SK-N-DZ (cell line): ENCODE data around the gene OCA2.

Experiments
- DNase-seq: peaks from one replicate; pipeline ENCODE4 v3.0.0-alpha.2; 2015; ENCODE audit warnings: low spot score

The OCA2 gene

DNA sequence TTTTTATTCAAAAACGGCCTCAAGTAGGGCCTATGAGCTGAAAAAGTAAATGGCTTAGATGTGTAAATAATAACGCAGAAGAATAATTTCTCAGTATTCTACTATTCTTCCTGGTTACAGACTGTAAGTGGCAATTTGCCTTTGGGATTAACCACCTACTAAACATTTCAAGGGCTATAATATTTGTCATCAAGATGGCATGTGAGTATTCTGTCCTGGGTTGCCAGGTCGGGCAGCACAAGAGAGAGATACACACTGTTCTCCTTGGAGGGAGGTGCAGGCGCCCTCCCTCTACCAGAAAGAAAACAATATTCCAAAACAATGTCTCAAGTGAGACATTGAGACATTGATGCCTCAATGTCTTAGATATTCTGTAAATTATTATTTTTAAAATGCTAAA lies 278.4 kb downstream of the OCA2 start:
- no peak for DNase-seq

DNA sequence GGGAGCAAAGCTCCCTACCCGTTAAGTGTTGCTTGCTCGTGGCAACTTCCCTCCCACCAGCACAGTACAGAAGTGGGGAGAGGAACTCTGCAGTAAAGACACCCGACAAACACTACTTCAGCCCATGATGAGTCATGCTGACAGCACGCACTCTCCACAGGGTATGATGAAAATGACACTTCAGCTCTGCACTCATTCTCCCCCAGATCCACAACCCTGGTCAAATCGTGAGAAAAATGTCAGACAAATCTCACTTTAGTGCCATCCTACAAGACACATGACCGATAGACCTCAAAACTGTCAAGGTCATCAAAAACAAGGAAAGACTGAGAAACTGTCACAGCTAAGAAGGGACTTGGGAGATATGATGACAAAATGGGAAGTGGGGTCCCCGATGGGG lies 278.9 kb downstream of the OCA2 start:
- DNase-seq, result no peak

DNA sequence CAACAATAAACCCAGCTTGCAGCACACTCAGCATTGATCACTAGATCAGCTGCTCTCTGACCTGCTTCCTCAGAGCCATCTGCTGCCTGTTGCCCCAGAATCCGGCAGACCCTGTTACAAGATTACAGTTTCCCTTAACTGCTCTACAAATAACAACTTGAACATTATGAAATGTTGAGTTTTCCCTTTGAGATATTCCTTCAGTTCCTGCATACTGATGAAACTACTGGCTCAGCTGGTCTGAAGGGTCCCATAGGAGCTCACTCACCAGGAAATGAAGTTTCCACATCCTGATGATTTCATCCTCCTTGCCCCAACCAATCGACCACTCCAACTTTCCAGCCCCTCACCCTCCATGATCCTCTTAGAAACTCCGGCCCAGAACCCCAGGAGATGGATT lies 281.9 kb downstream of the OCA2 start:
- DNase-seq, result no peak

DNA sequence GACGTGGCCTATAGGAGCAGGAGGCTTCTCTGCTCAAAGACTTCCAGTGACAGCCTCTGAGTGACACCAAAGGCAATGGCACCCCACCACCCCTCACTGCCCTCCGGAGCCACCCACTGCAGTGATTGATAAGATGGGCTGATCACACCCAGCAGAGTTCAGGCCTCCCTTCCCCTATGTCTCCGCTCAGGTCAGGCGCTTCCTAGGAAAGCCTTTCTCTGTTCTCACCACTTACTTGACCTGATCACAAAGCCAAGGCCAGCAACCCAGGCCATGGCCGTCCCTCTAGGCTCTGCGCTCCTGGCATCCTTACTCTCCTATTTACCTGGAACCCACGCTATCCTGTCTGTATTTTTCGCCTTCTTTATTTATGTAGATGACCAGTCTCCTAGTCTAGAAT lies 282.3 kb downstream of the OCA2 start:
- no peak for DNase-seq

DNA sequence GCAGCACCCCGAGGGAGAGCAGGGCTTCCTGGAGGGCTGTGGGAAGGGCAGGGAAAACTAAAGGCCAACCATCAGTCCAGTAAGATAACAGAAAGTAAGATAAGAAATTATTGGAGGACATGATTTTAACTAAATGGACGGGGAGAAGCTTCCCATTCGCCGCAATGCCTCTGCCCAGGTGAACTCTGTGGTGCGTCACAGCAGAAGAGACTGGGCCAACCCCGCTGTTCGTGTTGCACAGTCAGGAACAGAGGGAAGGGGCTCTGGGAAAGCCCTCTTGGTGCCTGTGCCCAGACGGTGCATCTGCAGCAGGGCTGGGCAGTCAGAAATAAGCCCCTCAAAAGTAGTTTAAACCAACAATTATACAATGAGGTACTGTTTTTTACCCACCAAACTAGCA lies 284.1 kb downstream of the OCA2 start:
- no peak for DNase-seq

DNA sequence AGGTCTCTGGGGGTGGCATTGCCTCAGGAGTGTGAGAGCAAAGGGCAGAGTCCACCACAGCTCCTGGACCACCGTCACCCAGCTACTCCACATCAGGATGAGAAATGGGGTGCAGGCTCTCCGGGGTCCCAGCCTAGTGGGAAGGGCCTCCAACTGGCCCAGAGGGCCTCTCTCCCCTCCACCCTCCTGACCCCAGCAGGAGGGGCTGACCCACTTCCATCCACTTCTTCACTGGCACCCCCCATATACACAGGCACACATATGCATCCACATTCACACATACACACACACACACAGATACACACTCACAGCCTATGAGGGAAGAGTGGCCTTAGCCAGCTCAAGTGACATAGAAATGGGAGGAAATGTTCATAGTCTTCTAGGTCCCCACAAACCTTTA lies 286.0 kb downstream of the OCA2 start:
- DNase-seq, result no peak

DNA sequence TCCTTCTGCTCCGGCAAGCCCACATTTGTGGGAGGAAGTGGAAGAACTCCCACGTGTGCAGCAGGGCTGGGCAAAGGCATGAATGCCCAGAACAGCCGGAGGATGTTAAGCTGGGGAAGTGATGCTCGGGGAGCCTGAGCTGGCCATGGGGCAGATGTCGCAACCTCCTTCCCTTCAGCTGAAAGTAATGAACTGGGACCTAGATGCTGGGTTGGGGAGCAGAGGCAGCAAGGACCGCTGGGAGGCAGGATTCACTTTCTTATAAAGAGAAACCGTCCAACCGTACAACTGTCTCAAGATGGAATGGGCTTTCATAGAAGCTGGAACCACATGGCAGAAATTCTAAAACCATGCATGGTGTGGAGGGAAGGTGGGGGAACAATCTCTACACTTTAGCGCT lies 290.9 kb downstream of the OCA2 start:
- no peak for DNase-seq

DNA sequence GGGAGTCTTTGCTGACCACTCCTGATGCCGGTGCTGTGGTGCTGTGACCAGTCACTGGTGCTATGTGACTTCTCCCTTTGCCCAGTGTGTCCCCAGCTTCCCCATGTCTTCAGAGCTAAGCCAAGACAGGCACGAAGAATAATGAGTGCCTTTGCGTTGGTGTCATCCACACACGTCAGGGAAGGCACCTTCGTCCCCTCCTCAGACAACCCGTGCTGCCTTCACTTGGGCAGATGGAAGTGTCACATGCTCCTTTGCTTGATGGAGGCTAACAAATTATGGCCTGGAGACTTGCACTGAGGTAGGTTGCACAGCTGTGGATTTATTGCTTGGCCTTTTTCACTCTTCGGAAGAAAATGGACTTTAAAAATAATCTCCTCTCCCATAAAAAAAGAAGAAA lies 291.8 kb downstream of the OCA2 start:
- DNase-seq, result no peak

DNA sequence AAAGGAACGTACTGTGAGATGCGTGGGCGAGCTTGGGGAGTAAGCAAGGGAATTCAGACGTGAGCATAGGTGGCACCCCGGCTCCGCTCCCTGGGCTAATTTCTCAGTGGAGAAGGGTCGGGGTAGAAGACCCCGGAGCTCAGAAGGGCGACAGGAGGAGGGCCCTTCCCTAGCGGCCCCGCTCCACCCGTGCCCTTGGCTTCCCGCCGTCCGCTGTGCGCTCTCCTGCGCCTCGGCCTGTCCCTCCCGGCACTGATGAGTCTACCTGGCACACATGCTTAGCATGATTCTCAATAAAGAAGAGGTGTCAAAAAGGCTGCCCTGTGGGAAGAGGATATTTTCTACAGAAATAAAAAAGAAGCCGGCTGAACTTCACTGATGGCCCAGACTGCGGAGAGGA lies 292.7 kb downstream of the OCA2 start:
- no peak for DNase-seq

DNA sequence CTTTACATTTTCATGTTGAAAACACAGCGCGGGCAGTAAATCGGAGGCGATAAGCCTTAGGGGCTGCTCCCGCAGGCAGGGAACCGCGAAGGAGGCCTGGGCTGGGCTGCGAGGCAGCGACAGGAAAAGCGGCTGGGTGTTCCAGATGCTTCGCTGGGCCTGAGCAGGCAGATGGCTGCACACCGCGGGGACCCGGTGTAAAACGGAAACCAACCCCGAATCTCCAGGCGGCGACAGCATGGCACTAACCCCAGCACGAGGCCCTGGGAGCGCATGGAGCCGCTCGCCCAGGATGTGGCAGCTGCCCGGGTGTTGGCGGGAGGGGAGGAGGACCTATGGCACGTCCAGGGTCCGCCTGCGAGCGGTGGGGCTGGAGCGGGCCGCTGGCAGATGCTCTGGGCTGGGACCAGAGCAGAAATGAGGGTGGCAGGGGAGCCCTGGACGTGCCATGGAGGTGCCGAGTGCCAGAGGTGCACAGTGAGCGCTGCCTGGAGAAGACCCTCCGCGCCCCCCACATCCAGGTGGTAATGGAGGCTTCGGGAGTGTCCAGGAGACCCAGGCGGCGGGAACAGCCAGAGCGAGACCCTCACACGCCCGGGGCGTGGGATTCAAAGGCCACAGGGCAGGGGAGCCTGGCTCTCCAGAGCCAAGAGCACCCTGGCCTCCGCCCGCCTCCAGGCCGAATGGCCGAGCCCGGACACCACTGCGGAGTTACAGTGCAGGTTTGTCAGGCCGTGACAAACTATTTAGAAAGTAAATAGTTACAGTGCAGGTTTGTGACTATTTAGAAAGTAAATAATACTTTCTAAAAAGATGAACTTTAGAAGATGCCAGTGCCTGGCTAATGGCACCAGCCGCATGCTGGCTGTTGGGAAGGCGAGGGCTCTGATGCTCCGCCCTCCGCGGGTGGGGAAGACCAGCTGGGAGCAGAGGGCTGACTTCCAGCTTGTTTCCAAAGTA lies 293.6 kb downstream of the OCA2 start:
- DNase-seq, result no peak

DNA sequence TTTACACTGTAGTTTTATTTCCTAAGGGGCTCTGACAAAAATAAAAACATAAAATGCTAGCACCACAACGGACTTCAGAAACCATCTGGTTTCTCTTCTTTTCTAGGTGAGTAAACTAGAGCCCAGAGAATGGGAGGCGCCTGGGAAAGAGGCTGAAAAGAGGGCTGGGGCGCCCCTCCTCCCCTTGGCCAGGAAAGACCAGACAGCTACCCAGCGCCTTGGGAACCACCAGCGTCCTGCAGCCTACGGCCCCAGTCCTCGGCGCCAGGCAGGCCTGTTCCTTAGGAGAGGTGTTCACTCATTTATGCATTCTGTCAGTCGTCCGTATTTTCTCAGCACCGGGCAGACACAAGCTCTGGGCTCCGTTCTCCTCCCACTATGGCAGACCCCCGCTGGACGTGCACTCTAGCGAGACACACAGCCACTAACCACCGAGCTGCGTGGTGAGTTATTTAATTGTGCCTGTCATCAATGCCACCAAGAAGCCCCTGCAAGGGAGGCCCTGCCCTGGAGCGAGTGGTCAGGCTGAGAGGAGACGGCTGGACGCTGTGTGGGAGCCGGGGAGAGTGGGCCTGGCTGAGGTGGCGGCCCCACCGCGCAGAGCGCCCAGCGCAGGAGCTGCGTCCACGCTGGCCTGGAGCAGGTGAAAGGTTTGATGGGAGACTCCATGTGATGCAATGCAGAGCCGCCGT lies 294.4 kb downstream of the OCA2 start:
- DNase-seq, result no peak

DNA sequence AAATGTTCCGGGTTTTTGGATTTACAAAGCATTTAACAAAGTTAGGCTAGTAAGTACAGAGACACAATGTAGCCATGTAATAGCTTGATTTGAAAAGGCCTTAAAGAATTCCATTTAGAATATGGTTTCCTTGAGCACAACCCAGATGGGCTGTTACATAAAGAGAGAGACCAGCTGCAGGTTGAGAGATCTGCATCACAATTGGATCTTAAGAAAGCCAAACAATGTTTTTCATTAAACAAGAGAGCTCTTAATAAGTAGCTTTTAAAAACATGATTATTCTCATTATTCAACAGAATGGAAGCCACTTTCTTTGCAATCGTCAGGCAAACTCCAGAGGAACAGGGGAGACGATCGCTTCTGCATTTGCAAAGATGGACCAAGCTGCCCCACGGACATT lies 300.3 kb downstream of the OCA2 start:
- no peak for DNase-seq

DNA sequence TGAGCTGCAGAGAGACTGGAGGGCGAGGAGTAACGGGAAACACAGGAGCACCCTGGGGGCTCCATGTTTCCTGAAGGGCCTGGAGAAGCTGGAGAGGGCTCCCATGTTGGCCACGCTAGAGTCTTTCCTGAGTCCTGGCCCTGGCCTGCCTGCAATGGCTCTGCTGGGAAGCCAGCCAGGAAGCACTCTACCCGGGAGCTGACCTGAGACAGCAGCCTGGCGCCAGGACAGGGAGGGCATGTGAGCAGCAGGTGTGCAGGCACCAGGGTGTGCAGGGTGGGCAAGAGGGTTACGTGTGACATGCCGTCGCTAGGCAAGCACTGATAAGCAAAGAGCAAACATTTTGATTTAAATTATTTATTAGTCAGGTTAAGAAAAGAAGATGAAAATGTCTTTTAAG lies 301.4 kb downstream of the OCA2 start:
- DNase-seq, result no peak

DNA sequence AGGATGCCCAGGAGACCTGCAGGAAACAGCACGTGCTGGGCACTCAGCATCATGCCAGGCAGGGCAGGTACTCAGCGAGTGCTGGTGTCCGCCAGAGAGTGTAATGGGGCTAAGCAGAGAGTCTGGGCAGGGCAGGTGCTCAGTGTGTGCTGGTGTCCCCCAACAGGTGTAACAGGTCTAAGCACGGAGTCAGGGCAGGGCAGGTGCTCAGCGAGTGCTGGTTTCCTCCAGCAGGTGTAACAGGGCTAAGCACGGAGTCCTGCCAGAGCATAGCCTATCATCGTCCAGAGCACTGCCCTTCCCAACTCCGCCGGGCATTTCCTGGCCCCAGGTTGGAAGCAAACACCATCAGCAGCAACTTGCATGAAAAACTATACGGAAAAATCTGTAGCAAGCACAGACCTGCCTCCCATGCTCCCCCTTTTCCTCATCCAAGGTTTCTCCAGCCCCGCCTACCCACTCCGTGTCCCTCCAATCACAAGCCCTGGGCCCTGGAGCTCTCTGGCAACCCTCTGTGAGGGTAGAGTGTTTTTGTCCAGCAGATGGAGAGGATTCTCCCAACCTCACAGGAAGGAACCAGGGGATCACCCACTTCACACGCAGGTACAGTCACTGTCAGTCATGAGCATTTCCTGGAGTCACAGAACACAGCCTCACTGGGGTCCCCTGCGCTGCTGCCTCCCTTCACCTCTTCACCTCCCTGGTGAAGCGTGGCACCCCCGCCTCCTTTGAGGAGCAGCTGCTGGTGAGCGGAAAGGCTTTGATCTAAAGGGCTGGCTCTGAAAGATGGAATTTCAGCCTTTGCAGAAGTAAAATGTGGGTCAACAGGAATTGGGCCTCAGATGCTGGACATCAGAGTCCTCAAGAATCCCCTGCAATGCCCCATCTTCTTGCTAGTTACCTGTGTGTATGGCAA lies 302.5 kb downstream of the OCA2 start:
- DNase-seq, result no peak

DNA sequence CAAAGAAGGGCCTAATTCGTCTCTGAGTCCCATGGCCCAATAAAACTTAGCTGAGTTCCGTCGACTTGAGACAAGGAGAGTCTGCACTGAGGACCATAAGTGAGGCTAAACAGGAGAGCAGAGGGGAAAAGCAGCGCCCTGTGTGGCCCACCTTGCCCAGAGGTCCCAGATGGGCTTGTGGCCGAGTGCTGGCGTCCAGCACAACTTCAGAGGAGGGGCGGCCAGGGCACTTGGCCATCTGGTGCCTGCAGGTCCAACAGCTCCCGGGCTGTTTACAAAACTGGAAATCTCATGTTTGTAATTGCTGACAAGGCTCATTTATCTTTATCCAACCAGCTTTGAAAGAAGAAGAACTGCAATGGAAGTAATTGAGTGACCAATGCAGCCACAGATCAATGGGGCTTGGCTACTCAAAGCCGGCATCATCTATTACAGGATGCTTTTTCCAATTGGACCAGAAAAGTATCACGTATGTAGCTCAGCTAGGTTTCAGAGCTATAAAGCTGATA lies 306.3 kb downstream of the OCA2 start:
- DNase-seq, result no peak

DNA sequence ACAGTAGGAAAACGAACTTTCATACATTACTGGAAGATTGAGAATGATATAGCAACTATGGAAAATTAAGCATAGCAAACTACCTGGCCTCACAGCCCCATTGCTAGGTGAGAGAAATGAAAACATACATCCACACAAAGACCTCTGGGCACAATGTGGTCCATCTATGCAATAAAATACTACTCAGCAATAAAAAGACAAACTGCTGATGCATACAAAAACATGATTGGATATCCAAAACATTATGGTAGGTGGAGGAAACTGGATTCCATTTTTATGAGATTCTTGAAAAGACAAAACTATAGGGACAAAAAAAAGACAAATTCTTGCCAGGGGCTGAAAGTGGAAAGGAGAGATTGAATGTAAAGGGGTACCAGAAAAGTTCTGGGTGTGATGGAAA lies 308.8 kb downstream of the OCA2 start:
- no peak for DNase-seq

DNA sequence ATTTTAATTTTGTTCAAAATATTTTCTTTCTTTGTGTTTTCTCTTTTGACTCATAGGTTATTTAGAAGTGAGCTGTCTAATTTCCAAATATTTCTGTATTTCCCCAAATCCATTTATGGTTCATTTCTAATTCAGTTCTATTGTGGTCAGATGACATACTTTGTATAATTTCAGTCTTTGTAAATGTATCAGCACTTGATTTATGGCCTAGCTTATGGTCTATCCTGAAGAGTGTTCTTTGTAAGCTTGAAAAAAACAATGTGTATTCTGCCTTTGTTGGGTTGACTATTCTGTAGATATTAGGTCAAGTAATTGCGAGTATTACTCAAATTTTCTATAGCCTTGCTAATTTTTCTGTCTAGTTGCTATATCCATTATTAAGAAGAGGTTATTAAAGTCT lies 311.2 kb downstream of the OCA2 start:
- DNase-seq, result no peak

DNA sequence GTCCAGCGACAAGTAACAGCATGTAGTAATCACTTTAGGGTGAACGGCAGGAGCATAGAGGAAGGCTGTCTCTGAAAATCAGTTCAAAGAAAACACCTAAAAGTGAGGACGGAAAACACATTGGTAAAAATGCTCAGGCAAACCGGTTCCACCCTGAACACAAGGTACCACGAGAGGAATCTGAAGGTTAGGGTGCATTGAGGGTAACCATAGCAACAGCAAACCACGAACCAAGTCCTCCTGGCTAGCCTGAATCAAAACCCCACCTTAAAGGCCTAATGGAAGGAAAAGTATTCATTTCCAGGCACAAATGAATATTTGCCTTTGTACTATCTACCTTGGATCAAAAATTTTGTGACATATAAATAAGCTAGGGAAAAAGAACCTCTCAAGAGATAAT lies 315.0 kb downstream of the OCA2 start:
- DNase-seq, result no peak

DNA sequence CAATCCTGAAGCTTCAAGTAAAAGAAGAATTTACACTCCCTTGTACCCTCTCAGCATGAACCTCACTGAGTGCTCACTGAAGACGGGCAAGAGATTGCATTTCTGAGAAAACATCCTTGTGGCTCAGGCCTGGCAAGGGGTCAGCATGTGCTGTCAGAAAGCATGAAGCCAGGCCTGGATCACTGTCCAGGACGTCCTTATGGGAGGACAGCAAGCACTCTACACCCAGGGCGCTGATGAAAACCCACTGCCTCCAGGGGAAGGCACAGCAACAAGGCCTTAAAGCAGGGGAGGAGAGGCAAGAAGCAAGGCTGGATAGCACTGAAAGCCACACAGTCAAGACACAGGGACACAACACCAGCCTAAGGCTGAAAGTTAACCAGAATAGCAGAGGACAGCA lies 315.4 kb downstream of the OCA2 start:
- DNase-seq, result no peak

DNA sequence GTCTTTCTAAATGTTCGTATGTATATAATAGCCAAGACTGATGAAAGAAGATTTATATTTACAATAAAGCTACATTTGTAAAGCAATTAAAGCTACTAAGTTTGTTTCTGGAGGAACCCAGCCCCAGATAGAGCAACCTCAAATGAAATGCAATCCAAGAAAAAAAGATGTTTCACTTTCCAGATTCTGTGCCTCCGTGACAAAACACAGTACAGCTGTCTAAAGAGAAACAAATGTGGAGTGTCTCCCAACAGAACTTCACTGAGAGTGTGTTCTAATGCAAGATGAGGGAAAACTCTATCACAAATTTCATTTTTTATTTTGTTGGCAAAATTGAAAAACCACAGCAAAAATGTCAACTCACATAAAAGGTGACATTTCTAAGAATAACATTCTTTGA lies 317.0 kb downstream of the OCA2 start:
- no peak for DNase-seq

DNA sequence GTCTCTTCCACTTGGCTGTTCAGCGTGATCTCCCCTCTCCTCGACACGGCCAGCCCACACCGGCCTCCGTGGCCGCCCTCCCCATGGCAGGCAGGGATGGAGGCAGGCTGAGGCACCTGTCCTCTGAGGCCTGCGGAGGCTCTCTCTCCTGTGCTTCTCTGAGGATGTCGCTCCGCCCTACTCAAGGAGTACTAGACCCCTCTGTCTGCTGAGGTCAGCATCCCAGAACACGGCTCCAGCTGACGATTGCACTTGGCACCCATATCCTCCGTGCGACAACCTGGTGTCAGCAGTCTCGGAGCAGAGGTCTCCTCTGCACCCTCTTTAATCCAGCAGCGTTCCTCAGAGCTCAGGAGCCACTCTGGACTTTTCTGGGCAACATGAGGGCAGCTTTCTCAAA lies 322.6 kb downstream of the OCA2 start:
- no peak for DNase-seq

DNA sequence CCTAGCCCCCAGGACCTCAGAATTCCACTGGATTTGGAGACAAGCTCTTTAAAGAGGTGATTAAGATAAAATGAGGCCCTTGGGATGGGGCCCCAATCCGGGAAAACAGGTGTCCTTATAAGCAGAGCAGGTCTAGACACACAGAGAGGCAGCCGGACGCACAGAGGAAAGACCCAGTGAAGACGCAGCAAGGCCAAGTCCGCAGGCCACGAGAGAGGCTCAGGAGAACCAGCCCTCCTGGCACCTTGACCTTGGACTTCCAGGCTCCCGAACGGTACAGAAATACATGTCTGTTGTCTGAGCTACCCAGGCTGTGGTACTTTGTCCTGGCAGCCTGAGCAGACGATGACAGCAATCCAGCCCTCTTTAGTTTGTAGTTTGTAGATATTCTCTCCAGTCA lies 324.5 kb downstream of the OCA2 start:
- no peak for DNase-seq
